DND-41 (cell line): ENCODE data around the gene COA4.

Experiments used
- ATAC-seq: fragments of 200-7000 bp; cut with Tn5 transposase; 3 replicates; pipeline ENCODE4 v1.9.1; 2021; ENCODE audit warnings: low read depth; ENCODE audit not compliant: insufficient read depth
- DNase-seq: peaks from one replicate; pipeline ENCODE4 v3.0.0-alpha.2; 2020
- H2AFZ ChIP-seq: 2 replicates; pipeline ENCODE4 v1.6.0; 2012; ENCODE audit warnings: low read depth, low read length
- H3K27ac ChIP-seq: 2 replicates; pipeline ENCODE4 v1.5.1; 2012; ENCODE audit warnings: low read length, inconsistent platforms
- H3K27me3 ChIP-seq: fragments of 200-600 bp; sonication (generic); 2 replicates; pipeline ENCODE4 v1.6.0; 2012; ENCODE audit warnings: low read length, mild to moderate bottlenecking, inconsistent platforms; ENCODE audit not compliant: insufficient read depth, poor library complexity
- H3K36me3 ChIP-seq: 2 replicates; pipeline ENCODE4 v1.5.1; 2012; ENCODE audit warnings: low read length, inconsistent platforms; ENCODE audit not compliant: insufficient read depth
- H3K4me1 ChIP-seq: 2 replicates; pipeline ENCODE4 v1.5.1; 2012; ENCODE audit warnings: mild to moderate bottlenecking, low read length; ENCODE audit not compliant: insufficient read depth
- H3K4me2 ChIP-seq: 2 replicates; pipeline ENCODE4 v1.6.0; 2012; ENCODE audit warnings: mild to moderate bottlenecking, moderate library complexity, low read length, inconsistent platforms; ENCODE audit not compliant: insufficient read depth
- H3K4me3 ChIP-seq, 2 experiments: fragments of 200-600 bp in 1 of 2; shearing (Covaris generic) in 1 of 2; 2 replicates each; pipeline ENCODE4 v1.5.1; 2012 to 2016; ENCODE audit warnings: inconsistent platforms in 2 of 2, low read length in 2 of 2, mild to moderate bottlenecking in 2 of 2, low read depth in 1 of 2, moderate library complexity in 1 of 2
- H3K79me2 ChIP-seq: 2 replicates; pipeline ENCODE4 v1.6.0; 2012; ENCODE audit warnings: low read length, inconsistent platforms; ENCODE audit not compliant: insufficient read depth
- H3K9ac ChIP-seq: 2 replicates; pipeline ENCODE4 v1.6.0; 2012; ENCODE audit warnings: low read depth, mild to moderate bottlenecking, inconsistent platforms, low read length, moderate library complexity
- H3K9me3 ChIP-seq: 2 replicates; pipeline ENCODE4 v1.5.1; 2012; ENCODE audit warnings: low read length, moderate library complexity, mild to moderate bottlenecking, inconsistent platforms; ENCODE audit not compliant: insufficient read depth, severe bottlenecking
- H4K20me1 ChIP-seq: 2 replicates; pipeline ENCODE4 v1.6.0; 2012; ENCODE audit warnings: low read length; ENCODE audit not compliant: insufficient read depth
- EZH2 ChIP-seq: IDR thresholded peaks from 3 replicates; pipeline ENCODE4 v1.6.1; 2012; ENCODE audit warnings: borderline replicate concordance, low read depth, mild to moderate bottlenecking, moderate library complexity, low read length, inconsistent platforms; ENCODE audit not compliant: severe bottlenecking
- TF ChIP-seq, protein P1 (sequence below): IDR thresholded peaks from 2 replicates; pipeline ENCODE4 v1.5.1; 2012; ENCODE audit warnings: borderline replicate concordance, low read length, moderate library complexity, mild to moderate bottlenecking; ENCODE audit not compliant: poor library complexity, severe bottlenecking; ENCODE audit errors: extremely low read depth

The COA4 gene

DNA sequence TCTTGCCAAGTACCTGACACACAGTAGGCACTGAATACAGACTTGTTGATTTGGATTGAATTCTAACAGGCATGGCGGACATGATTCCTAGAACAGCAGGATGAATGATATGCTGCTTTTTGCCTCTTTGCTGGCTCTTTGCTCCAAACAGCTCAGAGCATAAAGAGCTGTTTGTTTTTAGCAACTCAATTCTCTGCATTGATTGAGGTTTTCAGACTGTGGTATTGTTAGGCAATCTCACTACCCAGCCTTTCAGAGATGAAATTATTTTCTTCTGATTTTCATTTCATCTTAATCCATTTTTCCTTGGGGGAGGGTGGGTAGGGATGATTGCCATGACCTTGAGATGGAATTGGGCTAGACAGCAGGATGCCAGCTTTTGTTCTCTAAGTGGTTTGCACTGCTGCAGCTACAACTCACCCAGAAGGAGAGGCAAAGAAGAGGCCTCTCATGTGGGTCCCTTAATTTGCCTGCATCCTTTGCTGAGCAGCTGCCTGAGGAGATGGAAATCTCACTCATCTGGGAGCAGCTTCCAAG, 20.5 kb downstream of the COA4 start:
- peaks cover 8% of the 10 kb centered on the region; the same call in 1 of the 2 replicates for H3K36me3 ChIP-seq
- no peak overlapping the region for H2AFZ ChIP-seq
- H3K4me3 ChIP-seq, result no peak overlapping the region
- no peaks in the 10 kb centered on the region for H3K4me1 ChIP-seq
- no peak overlapping the region for H3K9ac ChIP-seq
- DNase-seq (no peak), ATAC-seq (no peak)
- H4K20me1 ChIP-seq, result no peaks in the 10 kb centered on the region
- TF ChIP-seq EZH2, result no peak
- TF ChIP-seq, protein P1, sequence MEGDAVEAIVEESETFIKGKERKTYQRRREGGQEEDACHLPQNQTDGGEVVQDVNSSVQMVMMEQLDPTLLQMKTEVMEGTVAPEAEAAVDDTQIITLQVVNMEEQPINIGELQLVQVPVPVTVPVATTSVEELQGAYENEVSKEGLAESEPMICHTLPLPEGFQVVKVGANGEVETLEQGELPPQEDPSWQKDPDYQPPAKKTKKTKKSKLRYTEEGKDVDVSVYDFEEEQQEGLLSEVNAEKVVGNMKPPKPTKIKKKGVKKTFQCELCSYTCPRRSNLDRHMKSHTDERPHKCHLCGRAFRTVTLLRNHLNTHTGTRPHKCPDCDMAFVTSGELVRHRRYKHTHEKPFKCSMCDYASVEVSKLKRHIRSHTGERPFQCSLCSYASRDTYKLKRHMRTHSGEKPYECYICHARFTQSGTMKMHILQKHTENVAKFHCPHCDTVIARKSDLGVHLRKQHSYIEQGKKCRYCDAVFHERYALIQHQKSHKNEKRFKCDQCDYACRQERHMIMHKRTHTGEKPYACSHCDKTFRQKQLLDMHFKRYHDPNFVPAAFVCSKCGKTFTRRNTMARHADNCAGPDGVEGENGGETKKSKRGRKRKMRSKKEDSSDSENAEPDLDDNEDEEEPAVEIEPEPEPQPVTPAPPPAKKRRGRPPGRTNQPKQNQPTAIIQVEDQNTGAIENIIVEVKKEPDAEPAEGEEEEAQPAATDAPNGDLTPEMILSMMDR, result no peak
- no peak overlapping the region for H3K4me2 ChIP-seq
- no peaks in the 10 kb centered on the region for H3K79me2 ChIP-seq
- H3K9me3 ChIP-seq, result no peaks in the 10 kb centered on the region
- H3K27ac ChIP-seq, result no peak overlapping the region
- no peaks in the 10 kb centered on the region for H3K27me3 ChIP-seq

- DNase-seq, result no peak
- no peaks in the 10 kb centered on the region for H3K4me1 ChIP-seq
- H3K9ac ChIP-seq, result no peak overlapping the region
- H4K20me1 ChIP-seq, result no peaks in the 10 kb centered on the region
- no peak overlapping the region for H3K27ac ChIP-seq
- H3K79me2 ChIP-seq, result no peaks in the 10 kb centered on the region
- H3K27me3 ChIP-seq, result no peaks in the 10 kb centered on the region
- H3K4me2 ChIP-seq, result no peak overlapping the region
- H3K4me3 ChIP-seq, result no peak overlapping the region
- no peak for TF ChIP-seq EZH2
- TF ChIP-seq, protein P1, result no peak
- no peak overlapping the region for H2AFZ ChIP-seq
- ATAC-seq, result no peak
- peaks cover 3% of the 10 kb centered on the region; the same call in 1 of the 2 replicates for H3K36me3 ChIP-seq
- no peaks in the 10 kb centered on the region for H3K9me3 ChIP-seq
Observed at GRCh38 chr11:73854680-73855079, 22.0 kb downstream of the COA4 start.

- Histone ChIP-seq H3K9me3 (no peaks in the 10 kb centered on the region), H4K20me1 (no peaks in the 10 kb centered on the region), H3K79me2 (no peaks in the 10 kb centered on the region), H3K36me3 (peaks cover 3% of the 10 kb centered on the region; the same call in 1 of the 2 replicates), H3K4me3 (no peak overlapping the region), H3K4me2 (no peak overlapping the region), H3K4me1 (no peaks in the 10 kb centered on the region), H3K9ac (no peak overlapping the region), H3K27me3 (no peaks in the 10 kb centered on the region), H3K27ac (no peak overlapping the region), H2AFZ (no peak overlapping the region)
- TF ChIP-seq EZH2, result no peak
- ATAC-seq (no peak), DNase-seq (no peak)
Observed at GRCh38 chr11:73852049-73852448, 24.6 kb downstream of the COA4 start.

DNA sequence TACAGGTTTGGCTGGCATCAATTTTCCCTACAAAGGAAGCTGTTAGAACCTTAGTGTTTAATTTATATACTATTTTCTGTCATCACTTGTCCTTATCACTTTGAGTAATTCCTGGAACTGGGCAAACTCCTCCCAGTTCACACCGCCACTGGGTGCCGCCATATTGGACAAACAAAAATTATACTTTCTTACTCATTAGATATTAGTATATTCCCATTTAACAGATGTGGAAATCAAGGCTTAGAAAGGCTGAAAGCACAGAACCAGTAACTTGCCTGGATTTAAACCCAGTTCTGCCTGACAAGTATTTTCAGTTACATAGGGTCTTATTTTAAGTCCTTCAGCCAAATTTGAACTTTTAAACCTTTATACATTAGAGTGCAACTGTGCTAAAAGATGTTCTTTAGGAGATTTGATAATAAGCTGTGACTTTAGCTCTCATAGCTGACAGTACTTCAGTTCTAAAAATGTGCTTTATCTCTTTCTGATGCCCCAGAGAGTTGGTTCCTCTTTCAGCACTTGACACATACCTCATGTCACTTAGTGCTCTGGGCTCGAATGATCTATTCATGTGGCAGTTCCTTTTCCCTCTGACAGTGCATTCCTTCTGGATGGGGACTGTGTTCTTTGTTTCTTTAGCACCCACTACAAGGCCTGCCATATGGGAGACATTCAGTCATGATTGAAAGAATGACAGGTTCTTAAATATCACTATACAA, 25.4 kb downstream of the COA4 start:
- H4K20me1 ChIP-seq, result no peaks in the 10 kb centered on the region
- H3K27ac ChIP-seq, result no peak overlapping the region
- H3K4me1 ChIP-seq, result no peaks in the 10 kb centered on the region
- DNase-seq (no peak), ATAC-seq (no peak)
- no peaks in the 10 kb centered on the region for H3K9me3 ChIP-seq
- no peaks in the 10 kb centered on the region for H3K79me2 ChIP-seq
- TF ChIP-seq, protein P1, result no peak
- no peak for TF ChIP-seq EZH2
- H3K4me3 ChIP-seq, result no peak overlapping the region
- H3K36me3 ChIP-seq, result peaks cover 8% of the 10 kb centered on the region; the same call in 1 of the 2 replicates
- no peaks in the 10 kb centered on the region for H3K27me3 ChIP-seq
- H2AFZ ChIP-seq, result no peak overlapping the region
- no peak overlapping the region for H3K4me2 ChIP-seq
- H3K9ac ChIP-seq, result no peak overlapping the region
